ENCODE measurements around the gene KMT2E. TPM values are rescaled to one million over a fixed set of nuclear protein-coding genes. Genes with fewer than 3 reads are reported as not detected.
"Not testable (repeated sequence)": the region's sequence is repeated elsewhere in the genome, so short reads cannot be mapped to it uniquely, and the experiment has no call there.

KMT2E gene
- total and polyA plus RNA-seq, 7 donors = 6.2 to 40.9 (median 24.0) TPM

- ATAC-seq (no peak), DNase-seq (no peak)
- Histone ChIP-seq H3K4me3 (no peak overlapping the region), H3K4me1 (peaks cover 66% of the 10 kb centered on the region), H3K27ac (no peak overlapping the region), H3K27me3 (ENCODE audit: insufficient read depth in 3 of 3, low read length in 2 of 3) (no peaks in the 10 kb centered on the region), H3K36me3 (ENCODE audit: insufficient read depth in 1 of 2, low read depth in 1 of 2) (no peaks in the 10 kb centered on the region), H3K9me3 (no peaks in the 10 kb centered on the region)
- intact Hi-C loops (cut with DNase I) = no loop called here
- no peak for TF ChIP-seq CTCF (IDR thresholded peaks at IDR 0.05)
- 78 to 82% (median 79%) methylated on average over 5 of the region's 5 CpGs for WGBS, 3 donors
Measured at GRCh38 chr7:105028004-105028403, 14.0 kb downstream of the KMT2E start.

GRCh38 chr7:105028941-105029340 is 14.9 kb downstream of the KMT2E start:
- ATAC-seq; H3K27me3 ChIP-seq (ENCODE audit: insufficient read depth in 3 of 3, low read length in 2 of 3); H3K4me3 ChIP-seq; DNase-seq; H3K9me3 ChIP-seq; H3K36me3 ChIP-seq (ENCODE audit: insufficient read depth in 1 of 2, low read depth in 1 of 2); H3K27ac ChIP-seq; intact Hi-C loops (cut with DNase I): not testable (repeated sequence)
- 86 to 95% (median 93%) methylated on average over 8 of the region's 8 CpGs for WGBS, 3 donors
- H3K4me1 ChIP-seq = peaks cover 65% of the 10 kb centered on the region

GRCh38 chr7:105030447-105030846 is 16.4 kb downstream of the KMT2E start:
- no peaks in the 10 kb centered on the region for H3K9me3 ChIP-seq
- H3K4me3 ChIP-seq = no peak overlapping the region
- H3K27me3 ChIP-seq (ENCODE audit: insufficient read depth in 3 of 3, low read length in 2 of 3) = no peaks in the 10 kb centered on the region
- H3K4me1 ChIP-seq = peaks cover 55% of the 10 kb centered on the region
- DNase-seq = no peak
- H3K36me3 ChIP-seq (ENCODE audit: insufficient read depth in 1 of 2, low read depth in 1 of 2) = no peaks in the 10 kb centered on the region
- intact Hi-C loops (cut with DNase I) = no loop called here
- peak overlapping the region; percentile 39 for H3K27ac ChIP-seq
- no peak for ATAC-seq
- TF ChIP-seq CTCF (IDR thresholded peaks at IDR 0.05) = no peak

GRCh38 chr7:105032553-105033214 is 18.7 kb downstream of the KMT2E start:
- Histone ChIP-seq H3K4me1 (peaks cover 57% of the 10 kb centered on the region), H3K4me3 (no peak overlapping the region), H3K27ac (no peak overlapping the region), H3K9me3 (no peaks in the 10 kb centered on the region), H3K27me3 (ENCODE audit: insufficient read depth in 3 of 3, low read length in 2 of 3) (no peaks in the 10 kb centered on the region), H3K36me3 (ENCODE audit: insufficient read depth in 1 of 2, low read depth in 1 of 2) (no peaks in the 10 kb centered on the region)
- DNase-seq (no peak), ATAC-seq (no peak)
- WGBS, 3 donors = 47 to 60% (median 59%) methylated on average over 1 of the region's 1 CpG
- intact Hi-C loops (cut with DNase I) = no loop called here
- TF ChIP-seq CTCF (IDR thresholded peaks at IDR 0.05) = no peak

GRCh38 chr7:105035349-105035748 is 21.3 kb downstream of the KMT2E start:
- Histone ChIP-seq H3K27me3 (ENCODE audit: insufficient read depth in 3 of 3, low read length in 2 of 3) (no peaks in the 10 kb centered on the region), H3K4me1 (peaks cover 65% of the 10 kb centered on the region), H3K36me3 (ENCODE audit: insufficient read depth in 1 of 2, low read depth in 1 of 2) (no peaks in the 10 kb centered on the region), H3K27ac (peak overlapping the region; percentile 47), H3K4me3 (no peak overlapping the region), H3K9me3 (no peaks in the 10 kb centered on the region)
- ATAC-seq (peak in 1 of 4 donors; percentile 2), DNase-seq (no peak)
- intact Hi-C loops (cut with DNase I) = no loop called here
- 54 to 68% (median 57%) methylated on average over 5 of the region's 5 CpGs for WGBS, 3 donors
- no peak for TF ChIP-seq CTCF (IDR thresholded peaks at IDR 0.05)
